Loucy (cell line): ENCODE measurements around the gene MFAP2.

Experiments used
- CTCF ChIP-seq: fragments of 200-600 bp; sonication (generic); conservative IDR thresholded peaks from 2 replicates; pipeline ENCODE4 v1.5.1; 2014; ENCODE audit warnings: mild to moderate bottlenecking, antibody characterized with exemption, low read length
- EZH2phosphoT487 ChIP-seq: fragments of 200-600 bp; IDR thresholded peaks from 2 replicates; pipeline ENCODE4 v1.6.1; 2018; ENCODE audit warnings: antibody characterized with exemption, mild to moderate bottlenecking, moderate library complexity, borderline replicate concordance

DNA sequence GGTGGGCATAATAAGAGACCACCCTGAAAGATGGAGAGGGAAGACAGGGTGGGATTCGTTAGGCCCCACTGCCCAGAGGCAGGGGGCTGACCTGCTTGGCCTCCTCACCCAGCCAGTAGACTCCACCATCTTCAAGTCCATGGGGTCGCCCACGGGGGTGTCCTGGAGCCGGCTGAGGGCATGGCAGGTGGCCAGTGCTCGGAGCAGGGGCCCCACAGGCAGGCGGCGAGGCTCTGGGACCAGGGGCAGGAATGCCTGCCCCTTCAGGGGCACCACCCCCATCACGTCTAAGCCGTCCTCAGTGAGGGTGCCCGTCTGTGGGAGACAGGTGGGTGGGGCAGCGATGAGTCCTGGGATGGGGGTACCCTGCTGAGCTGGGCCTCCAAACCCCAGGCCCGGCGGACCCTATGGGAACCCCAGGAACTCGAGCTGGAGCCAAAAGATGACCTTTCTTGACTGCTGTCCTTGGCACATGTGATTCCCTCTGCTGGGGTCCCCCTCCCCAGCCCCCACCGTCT, 13.2 kb upstream of the MFAP2 start:
- TF ChIP-seq CTCF (no peak), EZH2phosphoT487 (no peak)
